Heart left ventricle (tissue), 13 donors: ENCODE data around the gene S100PBP.

Source experiments
- CTCF ChIP-seq, 12 donors: fragments of 200-600 bp; sonication (generic) in 4 of 12; IDR thresholded peaks; one replicate each; pipeline versions ENCODE4 v1.5.0 to v1.8.0; 2018 to 2022; ENCODE audit warnings: antibody characterized with exemption in 12 of 12, mild to moderate bottlenecking in 5 of 12
- POLR2A ChIP-seq, 2 donors: fragments of 450-650 bp; IDR thresholded peaks; one replicate each; pipeline ENCODE4 v1.6.1; 2017; ENCODE audit warnings: antibody characterized with exemption in 2 of 2, mild to moderate bottlenecking in 2 of 2, moderate library complexity in 2 of 2
- donor health status: ischemic (EF 13 %, LVEDD 7.1; RV severe dilation, severe dysfunction).
- donor health status: DM: no; HTN: yes; CAD: no.
- donor health status: DM: no; HTN: no; CAD: no.
- donor health status: ischemic (EF 25% LVEDD 6.9; RV normal size, moderate dysfunction).
- donor health status: ischemic (EF 25% LVEDD 5.7; RV mildly dilated, moderate dysfunction).
- donor health status: ischemic (EF 35%, LVEDD 5.7; RV mildly dilated, moderate dysfunction).
- donor health status: nonischemic (EF 11% LVEDD 7.7; RV severe dilation, severe dysfunction).
- donor health status: DM: yes; HTN: yes; CAD: no.
- donor health status: PGD.
- donor health status: ischemic (EF 29% LVEDD 5.4; RV normal size, mild dysfunction).
- donor health status: nonischemic (EF 23%, LVEDD 6.1; RV moderate dilation, normal function).

- TF ChIP-seq CTCF (IDR thresholded peaks at IDR 0.05) (no peak), POLR2A (IDR thresholded peaks at IDR 0.05) (no peak)
These were observed 50.2 kb downstream of the S100PBP start for GRCh38 chr1:32867671-32868070.
